Lower leg skin (tissue), 4 donors: ENCODE data around the gene PDLIM4. TPM values are rescaled to one million over a fixed set of nuclear protein-coding genes. Genes with fewer than 3 reads are reported as not detected.

Experiments used
- DNase-seq, 2 donors: peaks; one replicate each; pipeline ENCODE4 v3.0.0-alpha.2; 2019; ENCODE audit warnings: low spot score in 2 of 2
- H3K4me3 ChIP-seq: fragments of 200-600 bp; sonication (generic); 2 replicates; pipeline ENCODE4 v1.5.1; 2017; ENCODE audit warnings: mild to moderate bottlenecking, low read depth; ENCODE audit not compliant: poor library complexity, severe bottlenecking
- POLR2A ChIP-seq, 2 donors: fragments of 450-650 bp; IDR thresholded peaks; one replicate each; pipeline ENCODE4 v1.6.1; 2016 to 2017; ENCODE audit warnings: antibody characterized with exemption in 2 of 2, mild to moderate bottlenecking in 1 of 2, moderate library complexity in 1 of 2
- WGBS, 2 donors: methylation state at CpG; one replicate each; pipeline ENCODE4 v1.1.5; 2018; 5-methylcytosine and 5-hydroxymethylcytosine counted together
- intact Hi-C: fragments of 100-400 bp; cut with DNase I; formaldehyde crosslinking; loops from one replicate; pipeline ENCODE4 v1.15.0; 2023; ENCODE audit warnings: low total_unique reads
- total RNA-seq, 4 donors: library from RNA; depleted of rRNA; stranded (reverse); fragments of >200 nt; gene quantifications; one replicate each; pipeline ENCODE4 v1.1.0, GENCODE V29; 2016
- TF ChIP-seq, protein P1 (sequence below), 3 donors: fragments of 450-650 bp; IDR thresholded peaks; one replicate each; pipeline ENCODE4 v1.5.1; 2016; ENCODE audit warnings: antibody characterized with exemption in 3 of 3, mild to moderate bottlenecking in 3 of 3, moderate library complexity in 2 of 3

Gene PDLIM4
- total RNA-seq, 4 donors from 2014 or later, result 52.5 to 191 (median 85.9) TPM

DNA sequence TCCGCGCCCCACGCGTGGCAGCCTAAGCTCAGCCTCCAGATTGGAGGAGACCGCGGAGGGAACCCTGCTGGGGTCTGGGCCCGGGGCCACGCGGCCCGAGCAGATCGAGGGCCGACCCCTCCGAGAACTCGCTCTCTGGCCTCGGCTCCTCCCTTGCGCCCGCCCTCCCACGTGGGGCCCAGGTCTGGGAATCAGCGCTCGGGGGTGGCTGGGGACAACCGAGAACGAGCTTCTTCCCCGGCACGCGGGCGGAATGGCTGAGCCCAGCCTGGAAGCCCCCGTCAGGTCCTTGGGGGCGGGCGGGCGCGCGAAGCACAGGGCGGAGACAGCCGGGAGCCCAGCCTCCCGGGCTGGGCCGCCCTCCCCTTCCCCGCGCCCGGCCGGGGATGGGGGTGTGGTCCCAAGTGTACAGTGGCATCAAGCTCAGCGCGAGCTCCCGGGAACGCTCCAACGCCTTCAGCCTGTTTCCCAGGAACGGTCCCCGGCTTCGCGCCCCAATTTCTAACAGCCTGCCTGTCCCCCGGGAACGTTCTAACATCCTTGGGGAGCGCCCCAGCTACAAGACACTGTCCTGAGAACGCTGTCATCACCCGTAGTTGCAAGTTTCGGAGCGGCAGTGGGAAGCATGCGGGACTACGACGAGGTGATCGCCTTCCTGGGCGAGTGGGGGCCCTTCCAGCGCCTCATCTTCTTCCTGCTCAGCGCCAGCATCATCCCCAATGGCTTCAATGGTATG lies 36.7 kb downstream of the PDLIM4 start, which contains the start of gene SLC22A4:
TSS of gene SLC22A4 (plus strand) at position 403 of the 736 bp plus-strand sequence. CDS start at position 626, 223 bp downstream.
- WGBS, 2 donors, result 0% methylated on average over 24 to 48 of the region's 63 CpGs
- peak in 1 of 2 donors; percentile 15 for TF ChIP-seq POLR2A (IDR thresholded peaks at IDR 0.05)
- TF ChIP-seq, protein P1, sequence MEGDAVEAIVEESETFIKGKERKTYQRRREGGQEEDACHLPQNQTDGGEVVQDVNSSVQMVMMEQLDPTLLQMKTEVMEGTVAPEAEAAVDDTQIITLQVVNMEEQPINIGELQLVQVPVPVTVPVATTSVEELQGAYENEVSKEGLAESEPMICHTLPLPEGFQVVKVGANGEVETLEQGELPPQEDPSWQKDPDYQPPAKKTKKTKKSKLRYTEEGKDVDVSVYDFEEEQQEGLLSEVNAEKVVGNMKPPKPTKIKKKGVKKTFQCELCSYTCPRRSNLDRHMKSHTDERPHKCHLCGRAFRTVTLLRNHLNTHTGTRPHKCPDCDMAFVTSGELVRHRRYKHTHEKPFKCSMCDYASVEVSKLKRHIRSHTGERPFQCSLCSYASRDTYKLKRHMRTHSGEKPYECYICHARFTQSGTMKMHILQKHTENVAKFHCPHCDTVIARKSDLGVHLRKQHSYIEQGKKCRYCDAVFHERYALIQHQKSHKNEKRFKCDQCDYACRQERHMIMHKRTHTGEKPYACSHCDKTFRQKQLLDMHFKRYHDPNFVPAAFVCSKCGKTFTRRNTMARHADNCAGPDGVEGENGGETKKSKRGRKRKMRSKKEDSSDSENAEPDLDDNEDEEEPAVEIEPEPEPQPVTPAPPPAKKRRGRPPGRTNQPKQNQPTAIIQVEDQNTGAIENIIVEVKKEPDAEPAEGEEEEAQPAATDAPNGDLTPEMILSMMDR (IDR thresholded peaks at IDR 0.05), result no peak
- DNase-seq, result peak; percentile 81 to 98
- intact Hi-C loops, result no loop called here
- H3K4me3 ChIP-seq, result peak within 1 kb of the TSS; percentile 60

DNA sequence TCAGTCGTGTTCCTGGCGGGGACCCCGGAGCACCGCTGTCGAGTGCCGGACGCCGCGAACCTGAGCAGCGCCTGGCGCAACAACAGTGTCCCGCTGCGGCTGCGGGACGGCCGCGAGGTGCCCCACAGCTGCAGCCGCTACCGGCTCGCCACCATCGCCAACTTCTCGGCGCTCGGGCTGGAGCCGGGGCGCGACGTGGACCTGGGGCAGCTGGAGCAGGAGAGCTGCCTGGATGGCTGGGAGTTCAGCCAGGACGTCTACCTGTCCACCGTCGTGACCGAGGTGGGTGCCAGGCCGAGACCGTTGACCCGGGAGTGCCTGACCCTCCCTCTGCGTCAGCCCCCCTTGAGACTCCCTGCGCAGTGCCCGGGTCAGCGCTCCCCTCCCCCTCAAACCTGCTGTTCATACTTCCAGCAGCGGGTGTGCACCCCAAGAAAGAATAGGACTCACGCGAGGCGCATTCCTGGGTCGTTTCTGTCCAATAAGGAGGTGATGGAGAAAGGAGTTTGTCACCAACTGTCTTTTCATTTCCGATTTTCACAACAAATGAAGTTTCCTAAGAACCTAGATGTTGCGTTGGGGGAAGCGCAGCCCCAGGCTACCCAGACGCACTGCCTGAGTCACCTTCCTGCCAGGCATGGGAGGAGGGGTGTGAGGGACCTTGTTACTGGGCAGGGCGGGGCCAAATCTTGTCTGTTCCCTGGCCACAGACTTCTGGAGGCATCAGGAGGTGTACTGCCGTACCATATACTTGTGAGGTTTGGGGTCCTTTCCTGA lies 37.4 kb downstream of the PDLIM4 start:
- intact Hi-C loops, result no loop called here
- WGBS, 2 donors, result 3 to 12% methylated on average over 24 to 46 of the region's 50 CpGs
- TF ChIP-seq, protein P1 (IDR thresholded peaks at IDR 0.05), result no peak
- no peak for TF ChIP-seq POLR2A (IDR thresholded peaks at IDR 0.05)
- peak overlapping the region; percentile 60 for H3K4me3 ChIP-seq
- DNase-seq, result peak; percentile 47 to 91

DNA sequence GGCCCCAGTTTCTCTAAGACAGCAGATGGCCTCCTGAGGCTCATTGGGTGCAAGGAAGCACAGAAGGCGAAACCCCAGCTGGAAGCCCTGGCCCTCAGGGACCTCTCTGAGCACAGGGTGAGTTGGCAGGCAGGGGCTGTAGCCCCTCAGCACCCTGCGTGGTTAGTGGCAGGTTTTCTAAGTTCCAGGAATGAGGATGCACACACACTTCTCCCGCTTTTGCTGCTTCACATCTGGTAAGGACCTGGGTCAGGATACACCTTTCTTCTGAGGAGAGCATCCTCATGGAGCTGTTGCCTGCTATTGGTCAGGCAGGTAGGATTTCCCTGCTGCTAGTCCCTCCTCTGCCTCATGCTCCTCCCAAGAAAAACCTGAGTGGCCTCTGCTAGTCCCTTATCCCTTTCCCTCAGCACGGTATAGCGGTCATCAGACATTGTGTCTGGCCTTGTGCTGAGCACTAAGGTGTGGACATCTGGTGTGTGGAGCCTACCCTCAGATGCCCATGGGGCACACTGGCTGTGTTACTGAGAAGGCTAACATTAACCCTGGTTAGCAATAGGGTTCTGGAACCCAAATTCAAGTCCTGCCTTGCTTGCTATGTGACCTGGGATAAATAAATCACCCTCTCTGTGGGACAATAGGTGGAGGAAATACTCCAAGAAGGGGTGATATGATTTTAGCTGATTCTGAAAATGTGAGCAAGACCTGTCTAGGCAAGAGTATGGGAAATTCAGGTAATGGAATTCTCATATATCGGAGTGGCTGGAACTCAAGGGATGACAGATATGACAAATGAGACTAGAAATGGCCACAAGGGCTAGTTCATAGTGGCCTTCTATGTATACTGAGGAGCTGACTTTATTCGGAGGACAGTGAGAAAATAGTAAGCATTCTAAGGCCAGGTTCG lies 38.3 kb downstream of the PDLIM4 start:
- intact Hi-C loops, result no loop called here
- H3K4me3 ChIP-seq, result no peak overlapping the region
- no peak for TF ChIP-seq POLR2A (IDR thresholded peaks at IDR 0.05)
- TF ChIP-seq, protein P1 (IDR thresholded peaks at IDR 0.05), result no peak
- WGBS, 2 donors, result 95% methylated on average over 8 of the region's 8 CpGs
- peak in 1 of 2 donors; percentile 65 for DNase-seq

DNA sequence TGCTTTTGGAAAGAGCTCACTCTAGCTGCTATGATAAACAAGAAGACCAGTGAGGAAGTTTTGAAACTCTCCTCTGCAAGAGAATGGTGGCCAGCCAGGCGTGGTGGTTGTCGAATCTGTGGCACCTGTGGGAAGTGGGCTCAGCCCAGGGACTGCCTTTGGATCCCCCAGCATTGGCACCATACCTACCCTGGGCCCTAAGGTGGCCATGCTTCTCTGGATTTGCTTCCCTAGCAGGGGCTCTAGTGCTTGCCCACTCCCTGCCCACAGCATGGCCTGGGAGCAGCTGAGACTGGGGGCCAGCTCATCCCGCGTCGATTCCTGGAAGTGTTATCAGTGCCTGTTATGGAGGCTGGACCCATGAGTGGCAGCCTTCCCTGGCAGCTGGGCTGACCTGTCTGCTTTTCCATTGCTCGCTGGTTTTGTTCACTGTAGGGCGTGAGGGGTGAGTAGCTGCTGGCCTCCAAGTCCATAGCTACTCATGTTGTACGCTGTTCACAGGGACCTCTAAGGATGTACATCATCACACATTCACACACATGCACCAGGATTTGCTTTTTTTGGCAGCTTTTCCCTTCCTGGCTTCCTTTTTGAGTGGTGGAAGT lies 39.0 kb downstream of the PDLIM4 start:
- intact Hi-C loops, result no loop called here
- WGBS, 2 donors, result 95 to 96% methylated on average over 8 of the region's 8 CpGs
- TF ChIP-seq, protein P1 (IDR thresholded peaks at IDR 0.05), result no peak
- TF ChIP-seq POLR2A (IDR thresholded peaks at IDR 0.05), result no peak
- H3K4me3 ChIP-seq, result no peak overlapping the region
- DNase-seq, result peak in 1 of 2 donors; percentile 80
